GM12878 (cell line): Measurements from ENCODE around the gene MAD1L1. TPM values are rescaled to one million over a fixed set of nuclear protein-coding genes. Genes with fewer than 3 reads are reported as not detected.

Source experiments
- BCL11A ChIP-seq: IDR thresholded peaks from 2 replicates; pipeline ENCODE4 v1.6.1; 2011; ENCODE audit warnings: low read depth, low read length
- CEBPB ChIP-seq, 2 experiments: fragments of 150-350 bp in 1 of 2; IDR thresholded peaks; 2 replicates each; pipeline ENCODE4 v1.6.1; 2012 to 2014; ENCODE audit warnings: low read depth in 2 of 2, low read length in 2 of 2, borderline replicate concordance in 1 of 2, inconsistent platforms in 1 of 2
- HDAC2 ChIP-seq: fragments of 200-600 bp; sonication (generic); IDR thresholded peaks from 2 replicates; pipeline ENCODE4 v1.6.1; 2017
- PAX8 ChIP-seq: fragments of 450-650 bp; IDR thresholded peaks from 2 replicates; pipeline ENCODE4 v1.6.1; 2017; ENCODE audit warnings: mild to moderate bottlenecking, moderate library complexity
- RCOR1 ChIP-seq: conservative IDR thresholded peaks from 2 replicates; pipeline ENCODE4 v1.6.1; 2012; ENCODE audit warnings: low read depth, low read length, improper control_type of control experiment
- ZNF592 ChIP-seq: fragments of 450-650 bp; IDR thresholded peaks from 2 replicates; pipeline ENCODE4 v1.6.1; 2017; ENCODE audit warnings: mild to moderate bottlenecking, moderate library complexity
- polyA plus RNA-seq, 11 experiments: library from polyadenylated mRNA; depleted of rRNA in 4 of 11; unstranded in 6 of 11; stranded (reverse) in 5 of 11; fragments of >200 nt; fragmentation: Nextera tagmentation in 4 of 11; fragmentation: Illumina TruSeq in 1 of 11; extraction: Ambion mirVana in 4 of 11; extraction: Trizol in 1 of 11; gene quantifications; 1 replicate in 1 of 11; 2 replicates in 10 of 11; pipeline versions ENCODE4 v1.2.1 to v1.2.3, GENCODE V29; 2011 to 2016; ENCODE audit warnings: inconsistent platforms in 2 of 11, missing spikeins in 2 of 11, low read depth in 1 of 11
- total RNA-seq, 4 experiments: library from RNA; depleted of rRNA in 3 of 4; stranded (reverse); fragments of >200 nt in 3 of 4; fragmentation: Illumina TruSeq in 1 of 4; extraction: Trizol in 1 of 4; gene quantifications; 2 replicates each; pipeline versions ENCODE4 v1.2.1 to v1.2.3, GENCODE V29; 2013 to 2021
- TF ChIP-seq, protein P1 (sequence below): fragments of 450-650 bp; formaldehyde crosslinking; IDR thresholded peaks from 2 replicates; pipeline ENCODE4 v1.4.0; 2022; ENCODE audit warnings: mild to moderate bottlenecking, moderate library complexity

MAD1L1 gene
- total and polyA plus RNA-seq, 10 of the 15 experiments (the other 5 are each of a cell fraction or from before 2014, with no cell fraction given), result 2.2 to 76.8 (median 38.3) TPM

- TF ChIP-seq, protein P1, sequence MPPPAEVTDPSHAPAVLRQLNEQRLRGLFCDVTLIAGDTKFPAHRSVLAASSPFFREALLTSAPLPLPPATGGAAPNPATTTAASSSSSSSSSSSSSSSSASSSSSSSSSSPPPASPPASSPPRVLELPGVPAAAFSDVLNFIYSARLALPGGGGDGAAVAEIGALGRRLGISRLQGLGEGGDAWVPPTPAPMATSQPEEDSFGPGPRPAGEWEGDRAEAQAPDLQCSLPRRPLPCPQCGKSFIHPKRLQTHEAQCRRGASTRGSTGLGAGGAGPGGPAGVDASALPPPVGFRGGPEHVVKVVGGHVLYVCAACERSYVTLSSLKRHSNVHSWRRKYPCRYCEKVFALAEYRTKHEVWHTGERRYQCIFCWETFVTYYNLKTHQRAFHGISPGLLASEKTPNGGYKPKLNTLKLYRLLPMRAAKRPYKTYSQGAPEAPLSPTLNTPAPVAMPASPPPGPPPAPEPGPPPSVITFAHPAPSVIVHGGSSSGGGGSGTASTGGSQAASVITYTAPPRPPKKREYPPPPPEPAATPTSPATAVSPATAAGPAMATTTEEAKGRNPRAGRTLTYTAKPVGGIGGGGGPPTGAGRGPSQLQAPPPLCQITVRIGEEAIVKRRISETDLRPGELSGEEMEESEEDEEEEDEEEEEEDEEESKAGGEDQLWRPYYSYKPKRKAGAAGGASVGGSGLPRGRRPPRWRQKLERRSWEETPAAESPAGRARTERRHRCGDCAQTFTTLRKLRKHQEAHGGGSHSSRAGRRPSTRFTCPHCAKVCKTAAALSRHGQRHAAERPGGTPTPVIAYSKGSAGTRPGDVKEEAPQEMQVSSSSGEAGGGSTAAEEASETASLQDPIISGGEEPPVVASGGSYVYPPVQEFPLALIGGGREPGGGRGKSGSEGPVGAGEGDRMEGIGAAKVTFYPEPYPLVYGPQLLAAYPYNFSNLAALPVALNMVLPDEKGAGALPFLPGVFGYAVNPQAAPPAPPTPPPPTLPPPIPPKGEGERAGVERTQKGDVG (CRISPR knock-in tag), result no peak
- TF ChIP-seq ZNF592 (no peak), CEBPB (IDR thresholded peaks at IDR 0.05; ENCODE audit: borderline replicate concordance in 1 of 2, low read depth in 2 of 2, low read length in 2 of 2) (no peak), PAX8 (peak; percentile 80; the same call in 1 of the 2 replicates), HDAC2 (0 out of 2 replicates have a peak, but pooled peaks have one; percentile 81), BCL11A (0 out of 2 replicates have a peak, but pooled peaks have one; percentile 8), RCOR1 (peak; percentile 98)
Observed at GRCh38 chr7:2232766-2233520, at the start of gene MAD1L1 (continued).
